Mucosa of descending colon (tissue), 3 donors: Measurements from ENCODE around the gene MPL. TPM values are rescaled to one million over a fixed set of nuclear protein-coding genes. Genes with fewer than 3 reads are reported as not detected.

Experiments
- ATAC-seq: fragments of 200-7000 bp; cut with Tn5 transposase; one replicate; pipeline ENCODE4 v1.9.1; 2020; ENCODE audit warnings: mild to moderate bottlenecking, moderate library complexity
- DNase-seq, 3 donors: peaks; one replicate each; pipeline ENCODE4 v3.0.0-alpha.2; 2020
- H3K36me3 ChIP-seq: fragments of 200-600 bp; one replicate; pipeline ENCODE4 v1.8.0; 2021; ENCODE audit warnings: low read depth, mild to moderate bottlenecking
- H3K4me1 ChIP-seq: fragments of 200-600 bp; one replicate; pipeline ENCODE4 v1.8.0; 2021; ENCODE audit warnings: low read depth, mild to moderate bottlenecking
- H3K4me3 ChIP-seq: fragments of 200-600 bp; one replicate; pipeline ENCODE4 v1.8.0; 2021; ENCODE audit warnings: mild to moderate bottlenecking
- H3K9me3 ChIP-seq: fragments of 200-600 bp; one replicate; pipeline ENCODE4 v1.8.0; 2021; ENCODE audit warnings: mild to moderate bottlenecking
- intact Hi-C, 2 donors: fragments of 100-400 bp; cut with DNase I in 1 of 2; cut with micrococcal nuclease in 1 of 2; formaldehyde crosslinking; loops; one replicate each; pipeline versions ENCODE4 v1.11.0 to v1.11.1; 2022; cut with DNase I, micrococcal nuclease
- total RNA-seq, 3 donors: library from RNA; stranded (reverse); fragmentation: NEBNext Ultra II Directional in 2 of 3; extraction: Animal tissue kit (Norgen Biotek cat#: 25700) in 2 of 3; gene quantifications; one replicate each; pipeline versions ENCODE4 v1.2.1 to v1.2.4, GENCODE V29; 2021 to 2023
- TF ChIP-seq, protein P1 (sequence below): fragments of 200-600 bp; IDR thresholded peaks from one replicate; pipeline ENCODE4 v1.8.0; 2022; ENCODE audit warnings: antibody characterized with exemption, mild to moderate bottlenecking
- donor health status: DM: no; HTN: no; CAD: no; lungs with moderate emphysema.
- donor health status: DM: no; HTN: no; CAD: no.
- donor health status: DM: no; HTN: yes; CAD: no.

MPL gene
- total RNA-seq, 3 donors from 2014 or later, result 0.81 to 1.0 TPM; not detected in 1

DNA sequence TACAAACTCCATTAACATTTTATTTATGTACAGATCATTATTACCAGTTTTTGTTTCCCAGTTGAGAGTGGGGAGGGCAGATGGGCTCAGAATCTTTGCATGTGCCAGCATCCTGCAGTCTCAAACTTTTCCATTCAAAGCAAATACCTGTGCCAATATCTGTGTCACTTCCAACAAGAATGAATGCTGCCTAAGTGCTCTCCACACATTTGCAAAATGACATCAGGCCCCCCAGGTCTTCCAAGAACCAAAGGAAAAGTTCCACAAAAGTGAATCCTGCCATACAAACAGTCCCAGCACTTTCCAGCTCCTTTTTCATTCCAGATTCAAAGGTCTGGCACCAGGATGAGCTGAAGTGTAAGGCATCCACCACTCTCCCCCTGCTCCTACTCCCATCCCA is 38.5 kb upstream of the MPL start:
- no peaks in the 10 kb centered on the region for H3K36me3 ChIP-seq
- H3K4me3 ChIP-seq, result no peak overlapping the region
- ATAC-seq (no peak), DNase-seq (no peak)
- H3K4me1 ChIP-seq, result peaks cover 37% of the 10 kb centered on the region
- TF ChIP-seq, protein P1, sequence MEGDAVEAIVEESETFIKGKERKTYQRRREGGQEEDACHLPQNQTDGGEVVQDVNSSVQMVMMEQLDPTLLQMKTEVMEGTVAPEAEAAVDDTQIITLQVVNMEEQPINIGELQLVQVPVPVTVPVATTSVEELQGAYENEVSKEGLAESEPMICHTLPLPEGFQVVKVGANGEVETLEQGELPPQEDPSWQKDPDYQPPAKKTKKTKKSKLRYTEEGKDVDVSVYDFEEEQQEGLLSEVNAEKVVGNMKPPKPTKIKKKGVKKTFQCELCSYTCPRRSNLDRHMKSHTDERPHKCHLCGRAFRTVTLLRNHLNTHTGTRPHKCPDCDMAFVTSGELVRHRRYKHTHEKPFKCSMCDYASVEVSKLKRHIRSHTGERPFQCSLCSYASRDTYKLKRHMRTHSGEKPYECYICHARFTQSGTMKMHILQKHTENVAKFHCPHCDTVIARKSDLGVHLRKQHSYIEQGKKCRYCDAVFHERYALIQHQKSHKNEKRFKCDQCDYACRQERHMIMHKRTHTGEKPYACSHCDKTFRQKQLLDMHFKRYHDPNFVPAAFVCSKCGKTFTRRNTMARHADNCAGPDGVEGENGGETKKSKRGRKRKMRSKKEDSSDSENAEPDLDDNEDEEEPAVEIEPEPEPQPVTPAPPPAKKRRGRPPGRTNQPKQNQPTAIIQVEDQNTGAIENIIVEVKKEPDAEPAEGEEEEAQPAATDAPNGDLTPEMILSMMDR, result no peak
- H3K9me3 ChIP-seq, result no peaks in the 10 kb centered on the region
- intact Hi-C loops, result no loop called here

DNA sequence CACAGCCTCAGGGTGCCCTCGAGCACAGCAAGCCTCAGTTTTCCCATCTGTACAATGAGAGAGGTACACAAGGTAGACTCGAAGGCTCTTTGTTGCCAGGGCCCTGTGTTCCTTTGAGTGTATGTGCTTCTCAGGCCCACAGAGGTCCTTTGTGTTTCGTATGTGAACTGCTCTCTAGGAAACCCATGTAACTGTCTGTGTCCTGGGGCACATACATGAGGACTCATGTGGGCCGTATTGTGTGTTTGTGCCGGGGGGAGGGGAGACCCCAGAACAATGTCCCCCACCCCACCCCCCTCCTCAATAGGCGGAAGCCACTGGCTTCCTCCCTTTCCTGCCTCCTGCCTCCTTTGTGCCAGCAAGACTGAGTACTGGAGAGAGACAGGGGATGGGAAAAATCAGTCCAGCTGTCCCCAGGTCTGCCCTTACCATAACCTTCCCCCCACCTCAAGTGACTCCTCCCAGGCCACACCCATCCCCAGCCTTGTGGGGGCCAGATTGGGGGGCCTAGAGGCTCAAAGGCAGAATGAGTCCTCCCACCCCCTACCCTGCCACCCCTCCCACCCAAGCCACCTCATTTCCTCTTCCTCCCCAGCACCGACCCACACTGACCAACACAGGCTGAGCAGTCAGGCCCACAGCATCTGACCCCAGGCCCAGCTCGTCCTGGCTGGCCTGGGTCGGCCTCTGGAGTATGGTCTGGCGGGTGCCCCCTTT is 37.1 kb upstream of the MPL start, which contains the start of gene TIE1:
TSS of gene TIE1 (plus strand) at position 605 of the 717 bp plus-strand sequence. CDS start at position 695, 90 bp downstream.
- no peak for ATAC-seq
- no peaks in the 10 kb centered on the region for H3K36me3 ChIP-seq
- DNase-seq, result peak in 2 of 3 donors; percentile 30 to 37
- H3K4me1 ChIP-seq, result peaks cover 25% of the 10 kb centered on the region
- H3K4me3 ChIP-seq, result no peak within 1 kb of the TSS
- H3K9me3 ChIP-seq, result no peaks in the 10 kb centered on the region
- TF ChIP-seq, protein P1, result no peak
- intact Hi-C loops, result no loop called here

- Histone ChIP-seq H3K36me3 (no peaks in the 10 kb centered on the region), H3K9me3 (no peaks in the 10 kb centered on the region), H3K4me3 (no peak overlapping the region), H3K4me1 (peaks cover 22% of the 10 kb centered on the region)
- DNase-seq, result peak in 2 of 3 donors; percentile 1 to 17
- intact Hi-C loops, result no loop called here
- TF ChIP-seq, protein P1, result no peak
- ATAC-seq, result no peak
Observed at GRCh38 chr1:43302201-43302600, 35.4 kb upstream of the MPL start.

- ATAC-seq (peak; percentile 92), DNase-seq (peak; percentile 50 to 76 (median 69))
- TF ChIP-seq, protein P1, result no peak
- Histone ChIP-seq H3K4me3 (no peak overlapping the region), H3K9me3 (no peaks in the 10 kb centered on the region), H3K36me3 (no peaks in the 10 kb centered on the region), H3K4me1 (peaks cover 22% of the 10 kb centered on the region)
- intact Hi-C loops, result no loop called here
Observed at GRCh38 chr1:43302721-43303470, 34.7 kb upstream of the MPL start.

DNA sequence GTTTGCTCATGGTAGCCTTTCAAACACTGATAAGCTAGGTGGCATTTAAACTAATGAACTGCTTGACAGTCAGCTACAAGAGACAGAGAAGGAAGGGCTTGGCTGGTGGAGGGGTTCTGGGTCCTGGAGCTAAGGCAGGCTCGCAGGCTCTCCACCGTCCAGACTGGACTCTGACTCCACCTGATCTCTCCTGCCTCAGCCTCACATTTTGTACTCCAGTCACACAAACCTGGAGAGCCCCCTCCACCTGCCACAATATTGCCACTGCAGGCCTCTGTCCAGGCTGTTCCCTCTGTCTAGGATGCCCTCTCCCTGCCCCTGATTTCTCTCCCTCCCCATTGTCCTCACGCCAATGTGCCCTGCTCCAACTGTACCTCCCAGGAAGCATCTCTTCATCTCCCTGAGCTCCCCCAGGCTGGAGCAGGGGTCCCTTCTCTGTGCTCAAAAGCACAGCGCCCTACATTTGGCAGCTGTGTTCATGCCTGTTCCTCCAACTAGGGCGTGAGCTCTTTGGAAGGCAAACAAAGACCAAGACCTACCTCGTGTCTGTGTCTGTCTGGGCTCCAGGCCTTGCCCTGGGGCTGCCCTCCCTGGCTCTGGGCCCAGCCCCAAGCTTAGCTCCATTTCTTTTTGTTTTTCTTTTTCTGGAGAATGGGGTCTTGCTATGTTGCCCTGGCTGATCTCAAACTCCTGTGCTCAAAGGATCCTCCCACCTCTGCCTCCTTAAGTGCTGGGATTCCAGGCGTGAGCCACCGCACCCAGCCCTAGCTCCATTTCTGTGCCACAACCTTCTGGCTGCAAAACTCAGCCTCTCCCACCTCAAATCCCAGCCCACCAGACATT is 33.9 kb upstream of the MPL start:
- DNase-seq (peak in 2 of 3 donors; percentile 21 to 48), ATAC-seq (peak; percentile 30)
- TF ChIP-seq, protein P1, result no peak
- H3K9me3 ChIP-seq, result no peaks in the 10 kb centered on the region
- intact Hi-C loops, result no loop called here
- H3K4me3 ChIP-seq, result no peak overlapping the region
- H3K4me1 ChIP-seq, result peaks cover 22% of the 10 kb centered on the region
- H3K36me3 ChIP-seq, result no peaks in the 10 kb centered on the region
